Small intestine (tissue), 7 donors: ENCODE measurements around the gene ST3GAL6. TPM values are rescaled to one million over a fixed set of nuclear protein-coding genes. Genes with fewer than 3 reads are reported as not detected.

Experiments used
- DNase-seq, 2 donors: peaks; one replicate each; pipeline versions ENCODE4 v3.0.0 to v3.0.0-alpha.2; 2013
- FAIRE-seq: peaks from 2 replicates; lab custom pipeline; 2012; peaks lifted over from hg19 to GRCh38; lab: Jason Lieb, UNC
- H3K27ac ChIP-seq, 3 donors: one replicate each; pipeline ENCODE4 v1.5.1; 2013; ENCODE audit warnings: low read length in 2 of 3, mild to moderate bottlenecking in 2 of 3, control low read depth in 1 of 3, inconsistent platforms in 1 of 3, low read depth in 1 of 3, moderate library complexity in 1 of 3
- H3K27me3 ChIP-seq, 3 donors: one replicate each; pipeline ENCODE4 v1.6.1; 2013; ENCODE audit warnings: low read length in 3 of 3, inconsistent platforms in 1 of 3; ENCODE audit not compliant: control insufficient read depth in 3 of 3, insufficient read depth in 3 of 3
- H3K36me3 ChIP-seq, 3 donors: one replicate each; pipeline ENCODE4 v1.6.1; 2013; ENCODE audit warnings: low read length in 3 of 3, inconsistent platforms in 1 of 3, low read depth in 1 of 3, mild to moderate bottlenecking in 1 of 3, moderate library complexity in 1 of 3; ENCODE audit not compliant: control insufficient read depth in 3 of 3, insufficient read depth in 2 of 3
- H3K4me1 ChIP-seq, 3 donors: one replicate each; pipeline ENCODE4 v1.6.1; 2013; ENCODE audit warnings: low read length in 2 of 3, inconsistent platforms in 1 of 3, low read depth in 1 of 3, mild to moderate bottlenecking in 1 of 3, moderate library complexity in 1 of 3; ENCODE audit not compliant: control insufficient read depth in 3 of 3, insufficient read depth in 2 of 3
- H3K4me3 ChIP-seq, 3 donors: one replicate each; pipeline ENCODE4 v1.5.1; 2013; ENCODE audit warnings: low read length in 3 of 3, control low read depth in 1 of 3, inconsistent platforms in 1 of 3, low read depth in 1 of 3, mild to moderate bottlenecking in 1 of 3, moderate library complexity in 1 of 3
- H3K9me3 ChIP-seq, 2 donors: one replicate each; pipeline ENCODE4 v1.6.1; 2013; ENCODE audit warnings: low read depth in 1 of 2, low read length in 1 of 2; ENCODE audit not compliant: control insufficient read depth in 2 of 2, insufficient read depth in 1 of 2
- WGBS, 3 donors: extraction: QIAGEN DNeasy Blood & Tissue Kit; methylation state at CpG; one replicate each; pipeline ENCODE4 v1.1.7; 2013; 5-methylcytosine and 5-hydroxymethylcytosine counted together
- polyA plus RNA-seq, 4 donors: library from polyadenylated mRNA; stranded (reverse) in 3 of 4; unstranded in 1 of 4; fragments of 200-250 nt in 3 of 4; fragments of 120-200 nt in 1 of 4; gene quantifications; one replicate each; pipeline versions ENCODE4 v1.2.1 to v1.2.3, GENCODE V29; 2013
- donor health status: healthy with polysubstance abuse.
- donor health status: control.
- donor health status: control.
- donor health status: Bipolar disorder and iron deficiency.
- donor health status: healthy.

Gene ST3GAL6
- polyA plus RNA-seq, 4 donors: 2.2 to 7.6 (median 3.2) TPM; not detected in 1

GRCh38 chr3:98780343-98780742 lies 17.2 kb downstream of the ST3GAL6 start:
- no peaks in the 10 kb centered on the region for H3K36me3 ChIP-seq
- no peaks in the 10 kb centered on the region for H3K27me3 ChIP-seq
- 84 to 93% (median 86%) methylated on average over 2 of the region's 2 CpGs for WGBS, 3 donors
- no peak for FAIRE-seq
- no peak overlapping the region for H3K27ac ChIP-seq
- no peaks in the 10 kb centered on the region for H3K9me3 ChIP-seq
- peaks cover 0 to 28% (median 0%) of the 10 kb centered on the region in 3 donors for H3K4me1 ChIP-seq
- no peak for DNase-seq
- no peak overlapping the region for H3K4me3 ChIP-seq

- H3K27me3 ChIP-seq: no peaks in the 10 kb centered on the region
- no peak overlapping the region for H3K27ac ChIP-seq
- H3K9me3 ChIP-seq: no peaks in the 10 kb centered on the region
- H3K36me3 ChIP-seq: no peaks in the 10 kb centered on the region
- no peak overlapping the region for H3K4me3 ChIP-seq
- DNase-seq (no peak), FAIRE-seq (no peak)
- peaks cover 0 to 14% (median 3%) of the 10 kb centered on the region in 3 donors for H3K4me1 ChIP-seq
- 68 to 83% (median 71%) methylated on average over 8 of the region's 8 CpGs for WGBS, 3 donors
These were observed 19.8 kb downstream of the ST3GAL6 start for GRCh38 chr3:98782824-98783500.

- H3K27ac ChIP-seq: no peak overlapping the region
- no peak for DNase-seq
- H3K4me3 ChIP-seq: no peak overlapping the region
- H3K9me3 ChIP-seq: no peaks in the 10 kb centered on the region
- H3K36me3 ChIP-seq: no peaks in the 10 kb centered on the region
- H3K27me3 ChIP-seq: no peaks in the 10 kb centered on the region
- FAIRE-seq: no peak
- peaks cover 0 to 5% (median 3%) of the 10 kb centered on the region in 3 donors for H3K4me1 ChIP-seq
- 78 to 87% (median 79%) methylated on average over 5 of the region's 5 CpGs for WGBS, 3 donors
These were observed 20.9 kb downstream of the ST3GAL6 start for GRCh38 chr3:98784042-98784441.

- Histone ChIP-seq H3K4me3 (no peak overlapping the region), H3K36me3 (no peaks in the 10 kb centered on the region), H3K27me3 (no peaks in the 10 kb centered on the region), H3K27ac (no peak overlapping the region), H3K9me3 (no peaks in the 10 kb centered on the region), H3K4me1 (peaks cover 0 to 3% (median 0%) of the 10 kb centered on the region in 3 donors)
- no peak for FAIRE-seq
- no peak for DNase-seq
- WGBS, 3 donors: 51 to 54% (median 53%) methylated on average over 3 of the region's 3 CpGs
These were observed 21.8 kb downstream of the ST3GAL6 start for GRCh38 chr3:98784666-98785600.

GRCh38 chr3:98786364-98787006 lies 23.3 kb downstream of the ST3GAL6 start:
- H3K9me3 ChIP-seq: no peaks in the 10 kb centered on the region
- H3K4me3 ChIP-seq: no peak overlapping the region
- no peaks in the 10 kb centered on the region for H3K27me3 ChIP-seq
- no peaks in the 10 kb centered on the region for H3K36me3 ChIP-seq
- H3K4me1 ChIP-seq: peaks cover 0 to 3% (median 0%) of the 10 kb centered on the region in 3 donors
- DNase-seq: peak; percentile 8 to 16
- H3K27ac ChIP-seq: no peak overlapping the region
- WGBS, 3 donors: 64 to 80% (median 70%) methylated on average over 4 of the region's 4 CpGs
- FAIRE-seq: no peak

- Histone ChIP-seq H3K36me3 (no peaks in the 10 kb centered on the region), H3K27ac (no peak overlapping the region), H3K27me3 (no peaks in the 10 kb centered on the region), H3K4me3 (no peak overlapping the region), H3K9me3 (no peaks in the 10 kb centered on the region), H3K4me1 (peaks cover 0 to 3% (median 0%) of the 10 kb centered on the region in 3 donors)
- 72 to 88% (median 75%) methylated on average over 2 of the region's 2 CpGs for WGBS, 3 donors
- FAIRE-seq (no peak), DNase-seq (no peak)
These were observed 24.0 kb downstream of the ST3GAL6 start for GRCh38 chr3:98787181-98787580.

GRCh38 chr3:98788651-98789050 lies 25.5 kb downstream of the ST3GAL6 start:
- Histone ChIP-seq H3K27me3 (no peaks in the 10 kb centered on the region), H3K27ac (no peak overlapping the region), H3K36me3 (no peaks in the 10 kb centered on the region), H3K4me3 (no peak overlapping the region), H3K9me3 (no peaks in the 10 kb centered on the region), H3K4me1 (peaks cover 0 to 3% (median 0%) of the 10 kb centered on the region in 3 donors)
- DNase-seq: no peak
- 54 to 63% (median 62%) methylated on average over 2 of the region's 2 CpGs for WGBS, 3 donors
- no peak for FAIRE-seq
